HG03159 (cell line): ENCODE data around the gene GOLGA6L9.
"Not testable (repeated sequence)": the region's sequence is repeated elsewhere in the genome, so short reads cannot be mapped to it uniquely, and the experiment has no call there.

Experiments
- ATAC-seq: cut with Tn5 transposase; IDR thresholded peaks from one replicate; pipeline ENCODE4 v1.9.1; 2021; ENCODE audit warnings: mild to moderate bottlenecking, moderate library complexity; ENCODE audit not compliant: unreplicated experiment

Gene GOLGA6L9

GRCh38 chr15:82465629-82466028 is 36.0 kb downstream of the GOLGA6L9 start:
- not testable (repeated sequence) for ATAC-seq

- peak; percentile 98 for ATAC-seq
Observed at GRCh38 chr15:82468205-82468604, 38.6 kb downstream of the GOLGA6L9 start.

- ATAC-seq = not testable (repeated sequence)
Observed at GRCh38 chr15:82469381-82469780, 39.8 kb downstream of the GOLGA6L9 start.

DNA sequence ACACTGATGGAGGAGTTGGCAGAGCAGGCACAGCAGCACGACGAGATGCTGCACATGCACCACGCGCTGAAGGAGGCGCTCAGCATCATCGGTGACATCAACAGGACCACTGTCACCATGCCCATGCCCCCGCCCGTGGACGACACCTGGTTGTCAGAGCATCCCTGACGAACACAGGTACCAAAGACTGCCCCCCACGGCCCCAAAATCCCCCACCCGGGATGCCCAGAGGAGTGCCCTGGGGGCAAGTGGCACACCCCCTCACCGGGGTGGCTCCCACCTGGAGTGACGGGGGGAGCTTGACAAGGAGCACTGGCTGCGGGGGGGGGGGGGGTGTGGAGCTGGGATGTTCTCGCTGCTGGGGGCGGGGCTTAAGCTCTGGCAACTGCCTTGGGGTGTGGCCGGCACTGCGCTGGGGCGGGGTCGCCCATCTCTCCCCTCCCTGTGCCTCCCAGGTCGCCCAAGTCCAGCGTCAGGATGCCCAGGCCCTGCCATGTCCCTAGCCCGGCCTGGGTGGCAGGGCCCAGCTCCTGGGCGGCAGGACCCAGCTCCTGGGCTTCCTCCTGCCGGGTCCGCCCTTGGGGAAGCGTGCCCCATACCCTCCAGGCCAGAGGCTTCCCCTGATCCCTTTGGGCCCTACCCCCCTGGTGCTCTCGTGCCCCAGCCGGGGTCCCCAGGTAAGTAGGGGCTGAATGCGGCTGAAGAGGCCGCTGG is 42.8 kb downstream of the GOLGA6L9 start:
- ATAC-seq = not testable (repeated sequence)

- not testable (repeated sequence) for ATAC-seq
Observed at GRCh38 chr15:82474596-82475325, 45.1 kb downstream of the GOLGA6L9 start.

- not testable (repeated sequence) for ATAC-seq
Observed at GRCh38 chr15:82475345-82475967, 45.8 kb downstream of the GOLGA6L9 start.

GRCh38 chr15:82476697-82477342 is 47.2 kb downstream of the GOLGA6L9 start:
- ATAC-seq = not testable (repeated sequence)

GRCh38 chr15:82477343-82478057 is 47.9 kb downstream of the GOLGA6L9 start:
- ATAC-seq = not testable (repeated sequence)
